Neural progenitor cell (in vitro differentiated cells): ENCODE measurements around the gene C2orf78.

ENCODE experiments used
- EZH2 ChIP-seq: fragments of 200-600 bp; sonication (generic); IDR thresholded peaks from 2 replicates; pipeline ENCODE4 v1.6.1; 2017; ENCODE audit warnings: antibody characterized with exemption, mild to moderate bottlenecking, moderate library complexity
- EZH2phosphoT487 ChIP-seq: fragments of 200-600 bp; sonication (generic); IDR thresholded peaks from 2 replicates; pipeline ENCODE4 v1.6.1; 2017; ENCODE audit warnings: antibody characterized with exemption
- TF ChIP-seq, protein P1 (sequence below): fragments of 200-600 bp; sonication (generic); IDR thresholded peaks from 2 replicates; pipeline ENCODE4 v1.5.1; 2017; ENCODE audit warnings: antibody characterized with exemption, mild to moderate bottlenecking

- TF ChIP-seq EZH2phosphoT487, result no peak
- TF ChIP-seq, protein P1, sequence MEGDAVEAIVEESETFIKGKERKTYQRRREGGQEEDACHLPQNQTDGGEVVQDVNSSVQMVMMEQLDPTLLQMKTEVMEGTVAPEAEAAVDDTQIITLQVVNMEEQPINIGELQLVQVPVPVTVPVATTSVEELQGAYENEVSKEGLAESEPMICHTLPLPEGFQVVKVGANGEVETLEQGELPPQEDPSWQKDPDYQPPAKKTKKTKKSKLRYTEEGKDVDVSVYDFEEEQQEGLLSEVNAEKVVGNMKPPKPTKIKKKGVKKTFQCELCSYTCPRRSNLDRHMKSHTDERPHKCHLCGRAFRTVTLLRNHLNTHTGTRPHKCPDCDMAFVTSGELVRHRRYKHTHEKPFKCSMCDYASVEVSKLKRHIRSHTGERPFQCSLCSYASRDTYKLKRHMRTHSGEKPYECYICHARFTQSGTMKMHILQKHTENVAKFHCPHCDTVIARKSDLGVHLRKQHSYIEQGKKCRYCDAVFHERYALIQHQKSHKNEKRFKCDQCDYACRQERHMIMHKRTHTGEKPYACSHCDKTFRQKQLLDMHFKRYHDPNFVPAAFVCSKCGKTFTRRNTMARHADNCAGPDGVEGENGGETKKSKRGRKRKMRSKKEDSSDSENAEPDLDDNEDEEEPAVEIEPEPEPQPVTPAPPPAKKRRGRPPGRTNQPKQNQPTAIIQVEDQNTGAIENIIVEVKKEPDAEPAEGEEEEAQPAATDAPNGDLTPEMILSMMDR, result no peak
- TF ChIP-seq EZH2, result no peak
These were observed 34.7 kb upstream of the C2orf78 start for GRCh38 chr2:73749314-73749713.
